PC-3 (cell line): Measurements from ENCODE around the gene ALX3. TPM values are rescaled to one million over a fixed set of nuclear protein-coding genes. Genes with fewer than 3 reads are reported as not detected.

ENCODE experiments used
- ATAC-seq: fragments of 200-7000 bp; cut with Tn5 transposase; 2 replicates; pipeline ENCODE4 v1.9.1; 2020; ENCODE audit warnings: mild to moderate bottlenecking, moderate library complexity
- BruUV-seq: library from RNA; stranded (reverse); fragments of 400-500 nt; replicated peaks from 2 replicates; lab custom pipeline; 2021; lab: Mats Ljungman, UMichigan
- CTCF ChIA-PET: fragments of 300-600 bp; sonication (Branson Sonifier 250); formaldehyde crosslinking; loops from one replicate; lab custom pipeline; 2022; ENCODE audit warnings: antibody characterized with exemption; lab: Charles Lee
- POLR2A ChIA-PET: fragments of 300-600 bp; sonication (Branson Sonifier 250); formaldehyde crosslinking; loops from one replicate; lab custom pipeline; 2022; ENCODE audit warnings: antibody characterized with exemption; ENCODE audit not compliant: unreplicated experiment; lab: Charles Lee
- DNase-seq: peaks from one replicate; pipeline ENCODE4 v3.0.0-alpha.2; 2015
- H2AFZ ChIP-seq: fragments of 300-600 bp; sonication (generic); 2 replicates; pipeline ENCODE4 v1.6.0; 2016; ENCODE audit warnings: antibody characterized with exemption, low read length
- H3F3A ChIP-seq: fragments of 300-600 bp; sonication (generic); one replicate; pipeline ENCODE4 v1.6.0; 2017; ENCODE audit warnings: antibody characterized with exemption, low read length, control low read depth, mild to moderate bottlenecking; ENCODE audit not compliant: unreplicated experiment
- H3K27ac ChIP-seq: fragments of 300-600 bp; sonication (generic); 2 replicates; pipeline ENCODE4 v1.5.1; 2016; ENCODE audit warnings: mild to moderate bottlenecking, low read length
- H3K27me3 ChIP-seq: fragments of 300-600 bp; sonication (generic); 2 replicates; pipeline ENCODE4 v1.6.1; 2016; ENCODE audit warnings: low read length, mixed read lengths
- H3K36me3 ChIP-seq: fragments of 300-600 bp; sonication (generic); 2 replicates; pipeline ENCODE4 v1.6.1; 2016; ENCODE audit warnings: low read depth, mixed run types, low read length, mixed read lengths
- H3K4me1 ChIP-seq: fragments of 300-600 bp; sonication (generic); 2 replicates; pipeline ENCODE4 v1.5.1; 2016; ENCODE audit warnings: low read length; ENCODE audit not compliant: insufficient read depth
- H3K4me2 ChIP-seq: fragments of 300-600 bp; sonication (generic); 2 replicates; pipeline ENCODE4 v1.6.0; 2016; ENCODE audit warnings: low read length
- H3K4me3 ChIP-seq: fragments of 300-600 bp; sonication (generic); 2 replicates; pipeline ENCODE4 v1.5.1; 2016; ENCODE audit warnings: mild to moderate bottlenecking, low read length, mixed read lengths
- H3K79me2 ChIP-seq: fragments of 300-600 bp; sonication (generic); 2 replicates; pipeline ENCODE4 v1.6.1; 2017; ENCODE audit warnings: low read length, mixed read lengths
- H3K9ac ChIP-seq: fragments of 300-600 bp; sonication (generic); 2 replicates; pipeline ENCODE4 v1.6.0; 2016; ENCODE audit warnings: mild to moderate bottlenecking, low read length
- H3K9me2 ChIP-seq: fragments of 300-600 bp; sonication (generic); replicated peaks from 2 replicates; pipeline ENCODE4 v1.6.1; 2016; ENCODE audit warnings: mixed run types, low read length, mixed read lengths
- H3K9me3 ChIP-seq: fragments of 300-600 bp; sonication (generic); 2 replicates; pipeline ENCODE4 v1.6.1; 2016; ENCODE audit warnings: low read length, mixed read lengths
- H4K20me1 ChIP-seq: fragments of 300-600 bp; sonication (generic); 2 replicates; pipeline ENCODE4 v1.6.1; 2016; ENCODE audit warnings: low read length, mixed read lengths
- CTCF ChIP-seq: fragments of 300-600 bp; sonication (generic); conservative IDR thresholded peaks from 2 replicates; pipeline ENCODE4 v1.5.1; 2017; ENCODE audit warnings: antibody characterized with exemption, low read depth, mild to moderate bottlenecking, low read length
- EZH2 ChIP-seq: fragments of 300-600 bp; sonication (generic); IDR thresholded peaks from one replicate; pipeline ENCODE4 v1.6.1; 2017; ENCODE audit warnings: antibody characterized with exemption, mild to moderate bottlenecking, low read length; ENCODE audit not compliant: unreplicated experiment
- EZH2phosphoT487 ChIP-seq: fragments of 300-600 bp; sonication (generic); IDR thresholded peaks from 2 replicates; pipeline ENCODE4 v1.6.1; 2018; ENCODE audit warnings: mild to moderate bottlenecking, antibody characterized with exemption, low read length, borderline replicate concordance
- intact Hi-C: fragments of 100-400 bp; cut with micrococcal nuclease; formaldehyde crosslinking; loops from 2 replicates; pipeline ENCODE4 v1.9.0; 2023
- total RNA-seq: library from RNA; depleted of rRNA; stranded (reverse); fragments of >200 nt; gene quantifications from 2 replicates; pipeline ENCODE4 v1.2.3, GENCODE V29; 2014

ALX3 gene
- total RNA-seq, 1 experiment from 2014 or later = not detected

- Histone ChIP-seq H3K36me3 (no peaks in the 10 kb centered on the region), H3K27ac (no peak overlapping the region), H3K4me2 (no peak overlapping the region), H3K9me2 (no peaks in the 10 kb centered on the region), H2AFZ (no peak overlapping the region), H3K4me3 (no peak overlapping the region), H4K20me1 (no peaks in the 10 kb centered on the region), H3F3A (no peaks in the 10 kb centered on the region), H3K79me2 (no peaks in the 10 kb centered on the region), H3K27me3 (0 out of 2 replicates have a peak, but pooled peaks cover 7% of the 10 kb centered on the region), H3K4me1 (peaks cover 4% of the 10 kb centered on the region; the same call in 1 of the 2 replicates), H3K9me3 (no peaks in the 10 kb centered on the region), H3K9ac (no peak overlapping the region)
- intact Hi-C loops = no loop called here
- TF ChIP-seq EZH2 = no peak
- no peak for TF ChIP-seq EZH2phosphoT487
- TF ChIP-seq CTCF = no peak
- CTCF ChIA-PET = interaction anchor here (0.6 kb wide), 1 partner anchor 146 kb away, joined by 3 read pairs; no protein-coding TSS in a partner anchor
- POLR2A ChIA-PET = interaction anchor here (0.6 kb wide), 1 partner anchor 75 kb away, joined by 12 read pairs; no protein-coding TSS in a partner anchor
- BruUV-seq = no TSS peak
- DNase-seq (no peak), ATAC-seq (no peak)
Observed at GRCh38 chr1:110098222-110099026, 28.0 kb upstream of the ALX3 start.

GRCh38 chr1:110097507-110098221, 27.2 kb upstream of the ALX3 start:
- Histone ChIP-seq H2AFZ (no peak overlapping the region), H3K27me3 (0 out of 2 replicates have a peak, but pooled peaks cover 7% of the 10 kb centered on the region), H3F3A (no peaks in the 10 kb centered on the region), H4K20me1 (no peaks in the 10 kb centered on the region), H3K9me2 (no peaks in the 10 kb centered on the region), H3K4me1 (peaks cover 4% of the 10 kb centered on the region; the same call in 1 of the 2 replicates), H3K27ac (no peak overlapping the region), H3K79me2 (no peaks in the 10 kb centered on the region), H3K4me3 (no peak overlapping the region), H3K9ac (no peak overlapping the region), H3K4me2 (no peak overlapping the region), H3K9me3 (no peaks in the 10 kb centered on the region), H3K36me3 (no peaks in the 10 kb centered on the region)
- DNase-seq = no peak
- intact Hi-C loops = no loop called here
- ChIA-PET CTCF (interaction anchor here (0.6 kb wide), 1 partner anchor 147 kb away, joined by 3 read pairs; no protein-coding TSS in a partner anchor), POLR2A (interaction anchor here (0.6 kb wide), 1 partner anchor 75 kb away, joined by 12 read pairs; no protein-coding TSS in a partner anchor)
- TF ChIP-seq CTCF (no peak), EZH2 (no peak)
- no peak for ATAC-seq
- BruUV-seq = no TSS peak
